Measurements from ENCODE around the gene PDZD2.

Gene PDZD2

DNA sequence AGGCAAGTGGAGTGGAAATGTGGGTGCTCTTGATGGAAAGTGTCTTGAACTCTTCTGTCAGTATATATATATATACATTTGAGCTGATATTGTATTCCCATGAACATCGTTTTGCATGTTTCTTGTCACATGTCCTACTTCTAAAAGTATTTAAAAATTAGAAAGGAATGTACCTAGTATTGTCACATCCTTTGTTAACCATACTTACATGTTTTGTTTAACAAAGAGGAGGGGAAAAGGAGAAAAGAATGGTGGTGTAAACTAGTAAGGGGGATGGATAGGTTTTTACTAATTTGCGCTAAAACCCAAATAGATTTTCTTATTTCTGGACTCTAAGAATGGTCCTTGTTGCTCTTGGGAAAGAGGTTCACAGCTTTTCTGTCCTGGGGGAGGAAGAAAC lies 353.4 kb downstream of the PDZD2 start:
- Histone ChIP-seq H3K27ac (replicated peaks) (no peak overlapping the region), H3K4me3 (replicated peaks; ENCODE audit: insufficient read depth, low read length) (no peak overlapping the region), H3K27me3 (ENCODE audit: insufficient read depth, poor library complexity, severe bottlenecking) (no peaks in the 10 kb centered on the region)
- DNase-seq (ENCODE audit: low read depth in 1 of 2, low spot score in 1 of 2) = no peak
- TF ChIP-seq GABPA (IDR thresholded peaks at IDR 0.05; ENCODE audit: low read depth) (no peak), POLR2AphosphoS5 (IDR thresholded peaks at IDR 0.05; ENCODE audit: low read depth) (no peak), SPI1 (IDR thresholded peaks at IDR 0.05; ENCODE audit: borderline replicate concordance, low read depth) (no peak)
- TF ChIP-seq, protein P1, sequence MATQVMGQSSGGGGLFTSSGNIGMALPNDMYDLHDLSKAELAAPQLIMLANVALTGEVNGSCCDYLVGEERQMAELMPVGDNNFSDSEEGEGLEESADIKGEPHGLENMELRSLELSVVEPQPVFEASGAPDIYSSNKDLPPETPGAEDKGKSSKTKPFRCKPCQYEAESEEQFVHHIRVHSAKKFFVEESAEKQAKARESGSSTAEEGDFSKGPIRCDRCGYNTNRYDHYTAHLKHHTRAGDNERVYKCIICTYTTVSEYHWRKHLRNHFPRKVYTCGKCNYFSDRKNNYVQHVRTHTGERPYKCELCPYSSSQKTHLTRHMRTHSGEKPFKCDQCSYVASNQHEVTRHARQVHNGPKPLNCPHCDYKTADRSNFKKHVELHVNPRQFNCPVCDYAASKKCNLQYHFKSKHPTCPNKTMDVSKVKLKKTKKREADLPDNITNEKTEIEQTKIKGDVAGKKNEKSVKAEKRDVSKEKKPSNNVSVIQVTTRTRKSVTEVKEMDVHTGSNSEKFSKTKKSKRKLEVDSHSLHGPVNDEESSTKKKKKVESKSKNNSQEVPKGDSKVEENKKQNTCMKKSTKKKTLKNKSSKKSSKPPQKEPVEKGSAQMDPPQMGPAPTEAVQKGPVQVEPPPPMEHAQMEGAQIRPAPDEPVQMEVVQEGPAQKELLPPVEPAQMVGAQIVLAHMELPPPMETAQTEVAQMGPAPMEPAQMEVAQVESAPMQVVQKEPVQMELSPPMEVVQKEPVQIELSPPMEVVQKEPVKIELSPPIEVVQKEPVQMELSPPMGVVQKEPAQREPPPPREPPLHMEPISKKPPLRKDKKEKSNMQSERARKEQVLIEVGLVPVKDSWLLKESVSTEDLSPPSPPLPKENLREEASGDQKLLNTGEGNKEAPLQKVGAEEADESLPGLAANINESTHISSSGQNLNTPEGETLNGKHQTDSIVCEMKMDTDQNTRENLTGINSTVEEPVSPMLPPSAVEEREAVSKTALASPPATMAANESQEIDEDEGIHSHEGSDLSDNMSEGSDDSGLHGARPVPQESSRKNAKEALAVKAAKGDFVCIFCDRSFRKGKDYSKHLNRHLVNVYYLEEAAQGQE (IDR thresholded peaks at IDR 0.05; ENCODE audit: insufficient replicate concordance, low read depth) = no peak
- TF ChIP-seq, protein P2, sequence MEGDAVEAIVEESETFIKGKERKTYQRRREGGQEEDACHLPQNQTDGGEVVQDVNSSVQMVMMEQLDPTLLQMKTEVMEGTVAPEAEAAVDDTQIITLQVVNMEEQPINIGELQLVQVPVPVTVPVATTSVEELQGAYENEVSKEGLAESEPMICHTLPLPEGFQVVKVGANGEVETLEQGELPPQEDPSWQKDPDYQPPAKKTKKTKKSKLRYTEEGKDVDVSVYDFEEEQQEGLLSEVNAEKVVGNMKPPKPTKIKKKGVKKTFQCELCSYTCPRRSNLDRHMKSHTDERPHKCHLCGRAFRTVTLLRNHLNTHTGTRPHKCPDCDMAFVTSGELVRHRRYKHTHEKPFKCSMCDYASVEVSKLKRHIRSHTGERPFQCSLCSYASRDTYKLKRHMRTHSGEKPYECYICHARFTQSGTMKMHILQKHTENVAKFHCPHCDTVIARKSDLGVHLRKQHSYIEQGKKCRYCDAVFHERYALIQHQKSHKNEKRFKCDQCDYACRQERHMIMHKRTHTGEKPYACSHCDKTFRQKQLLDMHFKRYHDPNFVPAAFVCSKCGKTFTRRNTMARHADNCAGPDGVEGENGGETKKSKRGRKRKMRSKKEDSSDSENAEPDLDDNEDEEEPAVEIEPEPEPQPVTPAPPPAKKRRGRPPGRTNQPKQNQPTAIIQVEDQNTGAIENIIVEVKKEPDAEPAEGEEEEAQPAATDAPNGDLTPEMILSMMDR (IDR thresholded peaks at IDR 0.05; ENCODE audit: insufficient read depth, low read length) = no peak

DNA sequence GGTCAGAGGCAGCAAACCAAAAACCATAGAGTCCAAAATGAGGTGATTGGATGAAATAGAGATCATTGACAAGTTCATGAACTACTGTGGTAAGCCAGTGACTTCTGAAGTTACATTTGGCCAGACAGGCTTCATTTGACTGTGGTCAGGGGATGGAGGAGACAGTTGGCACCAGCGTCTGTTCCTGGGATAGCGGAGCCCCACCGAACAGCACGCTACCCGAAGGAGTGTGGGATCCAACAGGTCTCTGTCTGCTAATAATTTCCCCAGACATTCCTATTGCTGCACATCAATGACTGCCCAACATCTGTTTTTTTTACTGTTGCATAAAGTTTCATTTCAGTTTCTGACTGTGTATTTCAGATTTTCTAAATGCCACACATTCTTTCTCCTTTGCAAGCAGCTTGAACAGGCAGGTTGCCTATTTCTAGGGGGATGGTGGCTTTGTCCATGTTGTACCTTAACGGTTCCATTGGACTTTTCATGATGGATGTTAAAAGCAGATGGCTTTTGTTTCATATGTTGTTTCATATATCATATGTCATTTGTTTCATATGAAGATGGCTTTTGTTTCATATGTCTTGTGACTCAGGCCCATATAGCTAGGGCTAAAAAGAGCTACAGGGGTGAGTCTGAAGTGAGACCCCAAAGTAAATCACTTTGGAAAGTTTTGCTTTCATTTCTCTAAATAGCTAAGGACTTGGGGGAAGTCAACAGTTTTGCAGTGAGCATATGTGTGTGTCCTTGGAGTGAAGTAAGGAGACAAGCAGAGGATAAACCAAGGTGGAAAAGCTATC lies 354.4 kb downstream of the PDZD2 start:
- Histone ChIP-seq H3K4me3 (replicated peaks; ENCODE audit: insufficient read depth, low read length) (no peak overlapping the region), H3K27me3 (ENCODE audit: insufficient read depth, poor library complexity, severe bottlenecking) (no peaks in the 10 kb centered on the region), H3K27ac (replicated peaks) (no peak overlapping the region)
- no peak for DNase-seq (ENCODE audit: low read depth in 1 of 2, low spot score in 1 of 2)
- TF ChIP-seq SPI1 (IDR thresholded peaks at IDR 0.05; ENCODE audit: borderline replicate concordance, low read depth) (no peak), GABPA (IDR thresholded peaks at IDR 0.05; ENCODE audit: low read depth) (no peak), POLR2AphosphoS5 (IDR thresholded peaks at IDR 0.05; ENCODE audit: low read depth) (no peak)
- TF ChIP-seq, protein P2 (IDR thresholded peaks at IDR 0.05; ENCODE audit: insufficient read depth, low read length) = no peak
- TF ChIP-seq, protein P1 (IDR thresholded peaks at IDR 0.05; ENCODE audit: insufficient replicate concordance, low read depth) = no peak

DNA sequence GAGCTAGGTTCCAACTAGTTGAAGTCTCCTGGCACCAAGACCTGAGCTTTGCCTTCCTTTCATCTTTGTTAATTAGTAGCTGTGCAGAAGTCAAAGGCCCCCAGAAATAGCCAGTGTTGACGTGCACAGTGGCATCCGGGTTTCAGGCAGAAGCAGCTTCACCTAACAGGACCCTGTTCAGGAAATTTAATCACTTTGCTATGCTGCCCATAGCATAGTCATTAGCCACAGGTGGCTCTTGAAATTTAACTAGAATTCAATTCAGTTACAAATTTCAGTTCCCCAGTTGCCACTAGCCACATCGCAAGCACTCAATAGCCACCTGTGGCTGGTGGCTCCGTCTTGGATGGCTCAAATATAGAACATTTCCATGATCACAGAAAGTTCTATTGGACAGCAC lies 356.1 kb downstream of the PDZD2 start:
- TF ChIP-seq, protein P2 (IDR thresholded peaks at IDR 0.05; ENCODE audit: insufficient read depth, low read length) = no peak
- TF ChIP-seq POLR2AphosphoS5 (IDR thresholded peaks at IDR 0.05; ENCODE audit: low read depth) (no peak), GABPA (IDR thresholded peaks at IDR 0.05; ENCODE audit: low read depth) (no peak), SPI1 (IDR thresholded peaks at IDR 0.05; ENCODE audit: borderline replicate concordance, low read depth) (no peak)
- TF ChIP-seq, protein P1 (IDR thresholded peaks at IDR 0.05; ENCODE audit: insufficient replicate concordance, low read depth) = no peak
- no peak overlapping the region for H3K27ac ChIP-seq (replicated peaks)
- no peak for DNase-seq (ENCODE audit: low read depth in 1 of 2, low spot score in 1 of 2)
- no peak overlapping the region for H3K4me3 ChIP-seq (replicated peaks; ENCODE audit: insufficient read depth, low read length)
- no peaks in the 10 kb centered on the region for H3K27me3 ChIP-seq (ENCODE audit: insufficient read depth, poor library complexity, severe bottlenecking)

All from HL-60 (cell line).